HepG2 (cell line): ENCODE results near the gene DCTN3. TPM values are rescaled to one million over a fixed set of nuclear protein-coding genes. Genes with fewer than 3 reads are reported as not detected.

Experiments
- CBX1 ChIP-seq: IDR thresholded peaks from one replicate; pipeline ENCODE4 v1.6.1; 2016; ENCODE audit warnings: antibody characterized with exemption, low read depth
- CENPX ChIP-seq: sonication (generic); formaldehyde crosslinking; IDR thresholded peaks from 2 replicates; pipeline ENCODE4 v1.9.0; 2021; ENCODE audit warnings: mild to moderate bottlenecking, missing genetic modification reagents, moderate library complexity
- DMAP1 ChIP-seq: IDR thresholded peaks from 2 replicates; pipeline ENCODE4 v1.6.1; 2016
- DR1 ChIP-seq: sonication (generic); formaldehyde crosslinking; IDR thresholded peaks from 2 replicates; pipeline ENCODE4 v1.8.0; 2021; ENCODE audit warnings: mild to moderate bottlenecking, missing genetic modification reagents, inconsistent platforms
- FOXJ3 ChIP-seq: sonication (generic); formaldehyde crosslinking; IDR thresholded peaks from 2 replicates; pipeline ENCODE4 v1.4.0; 2020; ENCODE audit warnings: missing genetic modification reagents, mild to moderate bottlenecking, borderline replicate concordance
- GATAD1 ChIP-seq: IDR thresholded peaks from 2 replicates; pipeline ENCODE4 v1.6.1; 2016; ENCODE audit warnings: missing genetic modification reagents, missing compliant biosample characterization
- GRHL1 ChIP-seq: sonication (generic); formaldehyde crosslinking; conservative IDR thresholded peaks from 2 replicates; pipeline ENCODE4 v1.8.0; 2022; ENCODE audit warnings: missing genetic modification reagents
- ISX ChIP-seq: sonication (generic); formaldehyde crosslinking; conservative IDR thresholded peaks from 2 replicates; pipeline ENCODE4 v1.5.0; 2020; ENCODE audit warnings: missing genetic modification reagents
- KMT2A ChIP-seq: sonication (generic); formaldehyde crosslinking; IDR thresholded peaks from 2 replicates; pipeline ENCODE4 v1.4.0; 2020; ENCODE audit warnings: missing genetic modification reagents
- MXI1 ChIP-seq: IDR thresholded peaks from 3 replicates; pipeline ENCODE4 v1.6.1; 2012; ENCODE audit warnings: low read depth, low read length, inconsistent platforms, borderline replicate concordance
- PLRG1 ChIP-seq: fragments of 450-650 bp; conservative IDR thresholded peaks from 2 replicates; pipeline ENCODE4 v1.6.1; 2016
- SUZ12 ChIP-seq: fragments of 150-350 bp; IDR thresholded peaks from 2 replicates; pipeline ENCODE4 v1.6.1; 2014; ENCODE audit warnings: low read depth, low read length
- TEAD2 ChIP-seq: sonication (generic); formaldehyde crosslinking; IDR thresholded peaks from 2 replicates; pipeline ENCODE4 v1.9.0; 2021; ENCODE audit warnings: missing genetic modification reagents
- ZBTB21 ChIP-seq: sonication (generic); formaldehyde crosslinking; IDR thresholded peaks from 2 replicates; pipeline ENCODE4 v1.4.0; 2020; ENCODE audit warnings: missing genetic modification reagents
- ZNF10 ChIP-seq: sonication (generic); formaldehyde crosslinking; IDR thresholded peaks from 2 replicates; pipeline ENCODE4 v1.4.0; 2020; ENCODE audit warnings: mild to moderate bottlenecking, low read depth, missing genetic modification reagents, borderline replicate concordance
- ZNF17 ChIP-seq: sonication (generic); formaldehyde crosslinking; IDR thresholded peaks from 2 replicates; pipeline ENCODE4 v1.5.0; 2020; ENCODE audit warnings: mild to moderate bottlenecking, missing genetic modification reagents
- ZNF383 ChIP-seq: sonication (generic); formaldehyde crosslinking; IDR thresholded peaks from 2 replicates; pipeline ENCODE4 v1.4.0; 2020; ENCODE audit warnings: missing genetic modification reagents, mild to moderate bottlenecking, borderline replicate concordance
- ZNF441 ChIP-seq: sonication (generic); formaldehyde crosslinking; IDR thresholded peaks from 2 replicates; pipeline ENCODE4 v1.7.0; 2021; ENCODE audit warnings: missing genetic modification reagents, borderline replicate concordance
- polyA plus RNA-seq, 8 experiments: library from polyadenylated mRNA; depleted of rRNA in 3 of 8; stranded (reverse) in 7 of 8; unstranded in 1 of 8; fragments of >200 nt; fragmentation: Illumina TruSeq in 4 of 8; extraction: Trizol in 4 of 8; gene quantifications; 2 replicates each; pipeline versions ENCODE4 v1.2.1 to v1.2.3, GENCODE V29; 2011 to 2016; ENCODE audit warnings: low read depth in 4 of 8, missing spikeins in 1 of 8, mixed read lengths in 1 of 8; ENCODE audit not compliant: insufficient read depth in 1 of 8
- total RNA-seq, 5 experiments: library from RNA; depleted of rRNA; stranded (reverse); fragments of >200 nt; fragmentation: Illumina TruSeq; extraction: Trizol; gene quantifications; 2 replicates each; pipeline ENCODE4 v1.2.3, GENCODE V29; 2016; ENCODE audit warnings: low read depth in 1 of 5
- TF ChIP-seq, protein P1 (sequence below), 2 experiments: fragments of 450-650 bp in 1 of 2; sonication (generic) in 1 of 2; formaldehyde crosslinking in 1 of 2; IDR thresholded peaks; 2 replicates each; pipeline versions ENCODE4 v1.6.1 to v1.8.0; 2016 to 2022; ENCODE audit warnings: antibody characterized with exemption in 1 of 2, mild to moderate bottlenecking in 1 of 2, missing genetic modification reagents in 1 of 2

Gene DCTN3
- total and polyA plus RNA-seq, 2 of the 13 experiments (the other 11 are each of a cell fraction or from before 2014, with no cell fraction given), result 27.4 to 34.5 TPM

GRCh38 chr9:34651876-34652601 is 31.7 kb upstream of the DCTN3 start, which contains the start of gene IL11RA (continued):
- TF ChIP-seq DR1 (no peak; the same call in 1 of the 2 replicates), KMT2A (CRISPR knock-in tag) (no peak), PLRG1 (no peak), TEAD2 (CRISPR knock-in tag) (no peak), DMAP1 (CRISPR knock-in tag) (peak; percentile 47; the same call in 1 of the 2 replicates), CENPX (CRISPR knock-in tag) (no peak), GATAD1 (CRISPR knock-in tag) (peak; percentile 65), ZNF383 (CRISPR knock-in tag) (no peak), SUZ12 (no peak), ZNF17 (CRISPR knock-in tag) (no peak), ZBTB21 (CRISPR knock-in tag) (no peak), MXI1 (no peak), CBX1 (no peak), ZNF441 (CRISPR knock-in tag) (no peak; the same call in 1 of the 2 replicates), ISX (CRISPR knock-in tag) (no peak), FOXJ3 (CRISPR knock-in tag) (no peak), ZNF10 (CRISPR knock-in tag) (no peak), GRHL1 (CRISPR knock-in tag) (no peak)
- TF ChIP-seq, protein P1, sequence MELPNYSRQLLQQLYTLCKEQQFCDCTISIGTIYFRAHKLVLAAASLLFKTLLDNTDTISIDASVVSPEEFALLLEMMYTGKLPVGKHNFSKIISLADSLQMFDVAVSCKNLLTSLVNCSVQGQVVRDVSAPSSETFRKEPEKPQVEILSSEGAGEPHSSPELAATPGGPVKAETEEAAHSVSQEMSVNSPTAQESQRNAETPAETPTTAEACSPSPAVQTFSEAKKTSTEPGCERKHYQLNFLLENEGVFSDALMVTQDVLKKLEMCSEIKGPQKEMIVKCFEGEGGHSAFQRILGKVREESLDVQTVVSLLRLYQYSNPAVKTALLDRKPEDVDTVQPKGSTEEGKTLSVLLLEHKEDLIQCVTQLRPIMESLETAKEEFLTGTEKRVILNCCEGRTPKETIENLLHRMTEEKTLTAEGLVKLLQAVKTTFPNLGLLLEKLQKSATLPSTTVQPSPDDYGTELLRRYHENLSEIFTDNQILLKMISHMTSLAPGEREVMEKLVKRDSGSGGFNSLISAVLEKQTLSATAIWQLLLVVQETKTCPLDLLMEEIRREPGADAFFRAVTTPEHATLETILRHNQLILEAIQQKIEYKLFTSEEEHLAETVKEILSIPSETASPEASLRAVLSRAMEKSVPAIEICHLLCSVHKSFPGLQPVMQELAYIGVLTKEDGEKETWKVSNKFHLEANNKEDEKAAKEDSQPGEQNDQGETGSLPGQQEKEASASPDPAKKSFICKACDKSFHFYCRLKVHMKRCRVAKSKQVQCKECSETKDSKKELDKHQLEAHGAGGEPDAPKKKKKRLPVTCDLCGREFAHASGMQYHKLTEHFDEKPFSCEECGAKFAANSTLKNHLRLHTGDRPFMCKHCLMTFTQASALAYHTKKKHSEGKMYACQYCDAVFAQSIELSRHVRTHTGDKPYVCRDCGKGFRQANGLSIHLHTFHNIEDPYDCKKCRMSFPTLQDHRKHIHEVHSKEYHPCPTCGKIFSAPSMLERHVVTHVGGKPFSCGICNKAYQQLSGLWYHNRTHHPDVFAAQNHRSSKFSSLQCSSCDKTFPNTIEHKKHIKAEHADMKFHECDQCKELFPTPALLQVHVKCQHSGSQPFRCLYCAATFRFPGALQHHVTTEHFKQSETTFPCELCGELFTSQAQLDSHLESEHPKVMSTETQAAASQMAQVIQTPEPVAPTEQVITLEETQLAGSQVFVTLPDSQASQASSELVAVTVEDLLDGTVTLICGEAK (IDR thresholded peaks at IDR 0.05), result no peak
- TF ChIP-seq, protein P1 (CRISPR knock-in tag; IDR thresholded peaks at IDR 0.05), result no peak; the same call in 1 of the 2 replicates
